Liver (tissue), 9 donors: Measurements from ENCODE around the gene AATK. TPM values are rescaled to one million over a fixed set of nuclear protein-coding genes. Genes with fewer than 3 reads are reported as not detected.

ENCODE experiments used
- DNase-seq: peaks from one replicate; pipeline ENCODE4 v3.0.0-alpha.2; 2017; ENCODE audit warnings: low spot score
- H3K27ac ChIP-seq, 2 donors: one replicate each; pipeline ENCODE4 v1.7.0; 2013; ENCODE audit warnings: inconsistent platforms in 2 of 2, low read length in 2 of 2, control low read depth in 1 of 2, low read depth in 1 of 2, mild to moderate bottlenecking in 1 of 2
- H3K27me3 ChIP-seq, 4 donors: one replicate each; pipeline versions ENCODE4 v1.6.1 to v1.7.0; 2013; ENCODE audit warnings: low read length in 3 of 4, inconsistent platforms in 1 of 4, mild to moderate bottlenecking in 1 of 4, moderate library complexity in 1 of 4; ENCODE audit not compliant: control insufficient read depth in 4 of 4, insufficient read depth in 4 of 4
- H3K36me3 ChIP-seq, 4 donors: one replicate each; pipeline versions ENCODE4 v1.6.1 to v1.7.0; 2013; ENCODE audit warnings: low read length in 3 of 4, mild to moderate bottlenecking in 3 of 4, low read depth in 1 of 4, moderate library complexity in 1 of 4; ENCODE audit not compliant: control insufficient read depth in 4 of 4, insufficient read depth in 3 of 4
- H3K4me1 ChIP-seq, 4 donors: one replicate each; pipeline versions ENCODE4 v1.6.1 to v1.7.0; 2013; ENCODE audit warnings: low read length in 3 of 4, mild to moderate bottlenecking in 3 of 4, moderate library complexity in 1 of 4; ENCODE audit not compliant: control insufficient read depth in 4 of 4, insufficient read depth in 4 of 4
- H3K4me3 ChIP-seq, 3 donors: one replicate each; pipeline versions ENCODE4 v1.6.1 to v1.7.0; 2013; ENCODE audit warnings: low read length in 3 of 3, control low read depth in 1 of 3, low read depth in 1 of 3, mild to moderate bottlenecking in 1 of 3
- H3K9ac ChIP-seq, 2 donors: one replicate each; pipeline ENCODE4 v1.7.0; 2013; ENCODE audit warnings: low read length in 2 of 2, mild to moderate bottlenecking in 2 of 2, moderate library complexity in 2 of 2, control low read depth in 1 of 2, low read depth in 1 of 2
- H3K9me3 ChIP-seq, 4 donors: one replicate each; pipeline versions ENCODE4 v1.6.1 to v1.7.0; 2013; ENCODE audit warnings: low read length in 3 of 4; ENCODE audit not compliant: control insufficient read depth in 4 of 4
- EGR1 ChIP-seq, 2 donors: IDR thresholded peaks; 2 replicates each; pipeline ENCODE4 v1.6.1; 2016 to 2018; ENCODE audit warnings: antibody characterized with exemption in 2 of 2, low read depth in 2 of 2
- FOXA1 ChIP-seq: IDR thresholded peaks from 2 replicates; pipeline ENCODE4 v1.6.1; 2016; ENCODE audit warnings: antibody characterized with exemption
- FOXA2 ChIP-seq: IDR thresholded peaks from 2 replicates; pipeline ENCODE4 v1.6.1; 2016; ENCODE audit warnings: antibody characterized with exemption
- HNF4G ChIP-seq: IDR thresholded peaks from 2 replicates; pipeline ENCODE4 v1.6.1; 2016; ENCODE audit warnings: antibody characterized with exemption
- JUND ChIP-seq, 2 donors: IDR thresholded peaks; 2 replicates each; pipeline ENCODE4 v1.6.1; 2016; ENCODE audit warnings: antibody characterized with exemption in 2 of 2
- MAX ChIP-seq: IDR thresholded peaks from 2 replicates; pipeline ENCODE4 v1.6.1; 2016; ENCODE audit warnings: antibody characterized with exemption
- RAD21 ChIP-seq, 2 donors: IDR thresholded peaks; 2 replicates each; pipeline ENCODE4 v1.6.1; 2016; ENCODE audit warnings: antibody characterized with exemption in 2 of 2, mild to moderate bottlenecking in 2 of 2
- REST ChIP-seq: IDR thresholded peaks from 2 replicates; pipeline ENCODE4 v1.6.1; 2016; ENCODE audit warnings: antibody characterized with exemption, mild to moderate bottlenecking
- RXRA ChIP-seq, 2 donors: IDR thresholded peaks; 2 replicates each; pipeline ENCODE4 v1.6.1; 2017 to 2018; ENCODE audit warnings: antibody characterized with exemption in 2 of 2, mild to moderate bottlenecking in 1 of 2
- SP1 ChIP-seq: IDR thresholded peaks from 2 replicates; pipeline ENCODE4 v1.6.1; 2018; ENCODE audit warnings: antibody characterized with exemption, mild to moderate bottlenecking
- YY1 ChIP-seq: IDR thresholded peaks from 2 replicates; pipeline ENCODE4 v1.6.1; 2016; ENCODE audit warnings: antibody characterized with exemption, mild to moderate bottlenecking
- WGBS: extraction: QIAGEN DNeasy Blood & Tissue Kit; methylation state at CpG from one replicate; pipeline ENCODE4 v1.1.7; 2013; 5-methylcytosine and 5-hydroxymethylcytosine counted together
- polyA plus RNA-seq, 2 donors: library from polyadenylated mRNA; stranded (reverse) in 1 of 2; unstranded in 1 of 2; fragments of 200-250 nt in 1 of 2; fragments of >200 nt in 1 of 2; fragmentation: Nextera tagmentation in 1 of 2; extraction: Ambion mirVana in 1 of 2; gene quantifications; one replicate each; pipeline versions ENCODE4 v1.2.1 to v1.2.3, GENCODE V29; 2013 to 2015
- total RNA-seq, 2 donors: library from RNA; depleted of rRNA; stranded (reverse); fragments of >200 nt; gene quantifications; one replicate each; pipeline ENCODE4 v1.2.3, GENCODE V29; 2014
- TF ChIP-seq, protein P1 (sequence below): IDR thresholded peaks from 2 replicates; pipeline ENCODE4 v1.6.1; 2016; ENCODE audit warnings: antibody characterized with exemption
- TF ChIP-seq, protein P2 (sequence below): fragments of 150-350 bp; IDR thresholded peaks from 2 replicates; pipeline ENCODE4 v1.5.1; 2017; ENCODE audit warnings: improper control_type of control experiment, low read depth, low read length; ENCODE audit not compliant: missing input control
- donor health status: healthy.
- donor health status: healthy.
- donor health status: healthy.
- donor health status: healthy.
- donor health status: healthy.

AATK gene
- total and polyA plus RNA-seq, 4 donors = 0.24 to 2.3 (median 0.62) TPM

DNA sequence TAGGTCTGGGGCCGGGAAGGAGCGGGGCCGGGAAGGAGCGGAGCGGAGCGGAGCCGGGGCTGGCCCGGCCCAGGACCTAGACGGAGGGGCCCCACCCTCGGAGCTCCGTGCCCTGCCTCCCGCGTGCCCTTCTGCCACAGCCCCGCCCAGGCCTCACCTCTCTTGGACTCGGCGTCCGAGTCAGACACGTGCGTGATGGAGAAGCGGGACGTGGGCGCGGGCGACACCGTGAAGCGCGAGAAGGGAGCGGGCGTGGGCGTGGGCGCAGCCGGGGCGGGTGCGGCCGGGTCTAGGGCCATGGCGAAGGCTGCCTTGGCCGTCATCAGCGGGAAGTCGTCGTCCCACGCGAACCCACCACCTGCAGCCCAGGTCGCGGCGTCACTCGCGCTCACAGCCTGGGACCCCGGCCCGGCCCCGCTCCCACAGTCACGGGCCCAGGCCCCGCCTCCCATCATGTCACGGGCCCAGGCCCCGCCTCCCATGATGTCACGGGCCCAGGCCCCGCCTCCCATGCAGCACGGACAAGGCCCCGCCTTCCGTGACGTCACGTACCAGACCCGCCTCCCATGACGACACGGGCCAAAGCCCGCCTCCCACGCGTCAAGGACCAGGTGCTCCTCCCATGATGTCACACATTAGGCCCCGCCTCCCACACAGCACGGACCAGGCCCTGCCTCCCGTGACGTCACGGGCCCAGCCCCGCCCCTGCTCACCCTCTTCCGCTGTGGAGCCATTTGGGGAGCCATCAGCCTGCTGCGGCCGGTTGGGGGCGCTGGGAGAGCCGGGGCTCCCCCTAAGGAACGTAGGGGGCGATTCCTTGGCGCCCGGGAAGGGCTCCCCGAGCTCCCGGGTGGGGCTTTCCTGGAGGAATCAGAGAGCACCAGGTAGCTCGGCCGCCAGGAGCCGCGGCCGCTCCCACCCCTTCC is 46.5 kb downstream of the AATK start:
- 32% methylated on average over 89 of the region's 89 CpGs for WGBS
- Histone ChIP-seq H3K27ac (no peak overlapping the region), H3K27me3 (no peaks in the 10 kb centered on the region), H3K4me3 (no peak overlapping the region), H3K9ac (no peak overlapping the region), H3K9me3 (no peaks in the 10 kb centered on the region), H3K4me1 (peaks cover 10 to 39% (median 22%) of the 10 kb centered on the region in 4 donors), H3K36me3 (peaks cover 0 to 2% (median 0%) of the 10 kb centered on the region in 4 donors)
- DNase-seq = peak; percentile 78
- TF ChIP-seq FOXA1 (no peak), FOXA2 (no peak), HNF4G (no peak), RAD21 (IDR thresholded peaks at IDR 0.05) (no peak), RXRA (IDR thresholded peaks at IDR 0.05) (no peak), YY1 (no peak), MAX (no peak), REST (no peak), JUND (IDR thresholded peaks at IDR 0.05) (no peak), SP1 (no peak), EGR1 (IDR thresholded peaks at IDR 0.05; ENCODE audit: low read depth in 2 of 2) (no peak)
- TF ChIP-seq, protein P1, sequence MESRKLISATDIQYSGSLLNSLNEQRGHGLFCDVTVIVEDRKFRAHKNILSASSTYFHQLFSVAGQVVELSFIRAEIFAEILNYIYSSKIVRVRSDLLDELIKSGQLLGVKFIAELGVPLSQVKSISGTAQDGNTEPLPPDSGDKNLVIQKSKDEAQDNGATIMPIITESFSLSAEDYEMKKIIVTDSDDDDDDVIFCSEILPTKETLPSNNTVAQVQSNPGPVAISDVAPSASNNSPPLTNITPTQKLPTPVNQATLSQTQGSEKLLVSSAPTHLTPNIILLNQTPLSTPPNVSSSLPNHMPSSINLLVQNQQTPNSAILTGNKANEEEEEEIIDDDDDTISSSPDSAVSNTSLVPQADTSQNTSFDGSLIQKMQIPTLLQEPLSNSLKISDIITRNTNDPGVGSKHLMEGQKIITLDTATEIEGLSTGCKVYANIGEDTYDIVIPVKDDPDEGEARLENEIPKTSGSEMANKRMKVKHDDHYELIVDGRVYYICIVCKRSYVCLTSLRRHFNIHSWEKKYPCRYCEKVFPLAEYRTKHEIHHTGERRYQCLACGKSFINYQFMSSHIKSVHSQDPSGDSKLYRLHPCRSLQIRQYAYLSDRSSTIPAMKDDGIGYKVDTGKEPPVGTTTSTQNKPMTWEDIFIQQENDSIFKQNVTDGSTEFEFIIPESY = no peak
- TF ChIP-seq, protein P2, sequence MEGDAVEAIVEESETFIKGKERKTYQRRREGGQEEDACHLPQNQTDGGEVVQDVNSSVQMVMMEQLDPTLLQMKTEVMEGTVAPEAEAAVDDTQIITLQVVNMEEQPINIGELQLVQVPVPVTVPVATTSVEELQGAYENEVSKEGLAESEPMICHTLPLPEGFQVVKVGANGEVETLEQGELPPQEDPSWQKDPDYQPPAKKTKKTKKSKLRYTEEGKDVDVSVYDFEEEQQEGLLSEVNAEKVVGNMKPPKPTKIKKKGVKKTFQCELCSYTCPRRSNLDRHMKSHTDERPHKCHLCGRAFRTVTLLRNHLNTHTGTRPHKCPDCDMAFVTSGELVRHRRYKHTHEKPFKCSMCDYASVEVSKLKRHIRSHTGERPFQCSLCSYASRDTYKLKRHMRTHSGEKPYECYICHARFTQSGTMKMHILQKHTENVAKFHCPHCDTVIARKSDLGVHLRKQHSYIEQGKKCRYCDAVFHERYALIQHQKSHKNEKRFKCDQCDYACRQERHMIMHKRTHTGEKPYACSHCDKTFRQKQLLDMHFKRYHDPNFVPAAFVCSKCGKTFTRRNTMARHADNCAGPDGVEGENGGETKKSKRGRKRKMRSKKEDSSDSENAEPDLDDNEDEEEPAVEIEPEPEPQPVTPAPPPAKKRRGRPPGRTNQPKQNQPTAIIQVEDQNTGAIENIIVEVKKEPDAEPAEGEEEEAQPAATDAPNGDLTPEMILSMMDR = no peak
